GM19372 (cell line): ENCODE measurements around the gene PEMT.

Experiments used
- ATAC-seq: cut with Tn5 transposase; IDR thresholded peaks from one replicate; pipeline ENCODE4 v1.9.1; 2021; ENCODE audit warnings: mild to moderate bottlenecking, low read depth, moderate library complexity; ENCODE audit not compliant: unreplicated experiment

PEMT gene

GRCh38 chr17:17555906-17556305, 35.6 kb downstream of the PEMT start:
- ATAC-seq: no peak

GRCh38 chr17:17555151-17555550, 36.4 kb downstream of the PEMT start:
- ATAC-seq: no peak

GRCh38 chr17:17554266-17554665, 37.2 kb downstream of the PEMT start:
- ATAC-seq: no peak

- ATAC-seq: no peak
Observed at GRCh38 chr17:17553217-17554195, 38.0 kb downstream of the PEMT start.

- ATAC-seq: no peak
Observed at GRCh38 chr17:17552351-17553216, 38.9 kb downstream of the PEMT start.

- ATAC-seq: no peak
Observed at GRCh38 chr17:17551361-17551760, 40.1 kb downstream of the PEMT start.

GRCh38 chr17:17549732-17550366, 41.7 kb downstream of the PEMT start:
- no peak for ATAC-seq

- no peak for ATAC-seq
Observed at GRCh38 chr17:17548044-17548443, 43.5 kb downstream of the PEMT start.

GRCh38 chr17:17547210-17547764, 44.2 kb downstream of the PEMT start:
- ATAC-seq: no peak

- ATAC-seq: no peak
Observed at GRCh38 chr17:17546399-17547185, 44.9 kb downstream of the PEMT start.

- no peak for ATAC-seq
Observed at GRCh38 chr17:17545984-17546383, 45.5 kb downstream of the PEMT start.

- ATAC-seq: no peak
Observed at GRCh38 chr17:17545031-17545820, 46.3 kb downstream of the PEMT start.

- no peak for ATAC-seq
Observed at GRCh38 chr17:17542906-17543635, 48.4 kb downstream of the PEMT start.

- no peak for ATAC-seq
Observed at GRCh38 chr17:17541640-17542001, 49.9 kb downstream of the PEMT start.

GRCh38 chr17:17540935-17541639, 50.4 kb downstream of the PEMT start:
- no peak for ATAC-seq

- no peak for ATAC-seq
Observed at GRCh38 chr17:17540278-17540906, 51.1 kb downstream of the PEMT start.

GRCh38 chr17:17539591-17539990, 51.9 kb downstream of the PEMT start:
- no peak for ATAC-seq
